Suprapubic skin (tissue), 4 donors: ENCODE results near the gene SCAP. TPM values are rescaled to one million over a fixed set of nuclear protein-coding genes. Genes with fewer than 3 reads are reported as not detected.

Experiments
- DNase-seq, 2 donors: peaks; one replicate each; pipeline ENCODE4 v3.0.0-alpha.2; 2019; ENCODE audit warnings: low spot score in 2 of 2
- H3K27ac ChIP-seq: fragments of 200-600 bp; sonication (generic); one replicate; pipeline ENCODE4 v1.5.1; 2019
- H3K27me3 ChIP-seq: fragments of 200-600 bp; sonication (generic); one replicate; pipeline ENCODE4 v1.5.1; 2019
- H3K36me3 ChIP-seq: fragments of 200-600 bp; sonication (generic); one replicate; pipeline ENCODE4 v1.5.1; 2019
- H3K4me1 ChIP-seq: fragments of 200-600 bp; sonication (generic); one replicate; pipeline ENCODE4 v1.5.1; 2019
- H3K4me3 ChIP-seq: fragments of 200-600 bp; sonication (generic); one replicate; pipeline ENCODE4 v1.5.1; 2019; ENCODE audit warnings: mild to moderate bottlenecking
- H3K9me3 ChIP-seq: fragments of 200-600 bp; sonication (generic); one replicate; pipeline ENCODE4 v1.5.1; 2019
- CTCF ChIP-seq, 2 donors: fragments of 200-600 bp in 1 of 2; fragments of 450-650 bp in 1 of 2; sonication (generic) in 1 of 2; IDR thresholded peaks; one replicate each; pipeline ENCODE4 v1.5.1; 2016 to 2019; ENCODE audit warnings: antibody characterized with exemption in 2 of 2, mild to moderate bottlenecking in 1 of 2, moderate library complexity in 1 of 2
- EP300 ChIP-seq: sonication (generic); formaldehyde crosslinking; IDR thresholded peaks from one replicate; pipeline ENCODE4 v1.6.1; 2017; ENCODE audit warnings: antibody characterized with exemption
- POLR2A ChIP-seq, 2 donors: fragments of 450-650 bp; IDR thresholded peaks; one replicate each; pipeline ENCODE4 v1.6.1; 2017; ENCODE audit warnings: antibody characterized with exemption in 2 of 2, mild to moderate bottlenecking in 2 of 2, moderate library complexity in 2 of 2
- POLR2AphosphoS5 ChIP-seq, 3 donors: sonication (generic); formaldehyde crosslinking; IDR thresholded peaks; one replicate each; pipeline ENCODE4 v1.6.1; 2017; ENCODE audit warnings: antibody characterized with exemption in 3 of 3
- WGBS: methylation state at CpG from one replicate; pipeline ENCODE4 v1.1.5; 2018; 5-methylcytosine and 5-hydroxymethylcytosine counted together
- total RNA-seq, 4 donors: library from RNA; depleted of rRNA; stranded (reverse); fragments of >200 nt; gene quantifications; one replicate each; pipeline ENCODE4 v1.1.0, GENCODE V29; 2016

The SCAP gene
- total RNA-seq, 4 donors from 2014 or later: 142 to 195 (median 151) TPM

GRCh38 chr3:47425959-47426358, 49.8 kb downstream of the SCAP start:
- peaks cover 71% of the 10 kb centered on the region for H3K36me3 ChIP-seq

GRCh38 chr3:47425383-47425778, 50.4 kb downstream of the SCAP start:
- Histone ChIP-seq H3K27me3 (no peaks in the 10 kb centered on the region), H3K36me3 (peaks cover 70% of the 10 kb centered on the region), H3K4me3 (no peak overlapping the region), H3K9me3 (no peaks in the 10 kb centered on the region), H3K4me1 (peaks cover 19% of the 10 kb centered on the region), H3K27ac (no peak overlapping the region)
- DNase-seq: no peak
- 96% methylated on average over 6 of the region's 11 CpGs for WGBS
- TF ChIP-seq POLR2A (IDR thresholded peaks at IDR 0.05): no peak
- no peak for TF ChIP-seq POLR2AphosphoS5 (IDR thresholded peaks at IDR 0.05)
- TF ChIP-seq EP300: no peak
- TF ChIP-seq CTCF (IDR thresholded peaks at IDR 0.05): no peak

More at GRCh38 chr3:47425959-47426358, 49.8 kb downstream of the SCAP start:
- TF ChIP-seq EP300 (no peak), CTCF (IDR thresholded peaks at IDR 0.05) (no peak), POLR2AphosphoS5 (IDR thresholded peaks at IDR 0.05) (no peak), POLR2A (IDR thresholded peaks at IDR 0.05) (no peak)
- Histone ChIP-seq H3K4me1 (peaks cover 17% of the 10 kb centered on the region), H3K4me3 (no peak overlapping the region), H3K9me3 (no peaks in the 10 kb centered on the region), H3K27ac (no peak overlapping the region), H3K27me3 (no peaks in the 10 kb centered on the region)
- DNase-seq: no peak
- 92% methylated on average over 9 of the region's 9 CpGs for WGBS

GRCh38 chr3:47424434-47425382, 51.0 kb downstream of the SCAP start:
- H3K36me3 ChIP-seq: peaks cover 72% of the 10 kb centered on the region
- H3K4me3 ChIP-seq: no peak overlapping the region
- H3K27me3 ChIP-seq: no peaks in the 10 kb centered on the region
- no peak overlapping the region for H3K27ac ChIP-seq
- no peak for DNase-seq
- WGBS: 92% methylated on average over 15 of the region's 15 CpGs
- H3K9me3 ChIP-seq: no peaks in the 10 kb centered on the region
- no peak for TF ChIP-seq POLR2AphosphoS5 (IDR thresholded peaks at IDR 0.05)
- no peak for TF ChIP-seq POLR2A (IDR thresholded peaks at IDR 0.05)
- TF ChIP-seq CTCF (IDR thresholded peaks at IDR 0.05): no peak
- no peak for TF ChIP-seq EP300
- peaks cover 17% of the 10 kb centered on the region for H3K4me1 ChIP-seq

GRCh38 chr3:47423548-47424145, 52.1 kb downstream of the SCAP start:
- peaks cover 82% of the 10 kb centered on the region for H3K36me3 ChIP-seq

GRCh38 chr3:47422743-47423142, 53.0 kb downstream of the SCAP start:
- WGBS: 83% methylated on average over 9 of the region's 9 CpGs
- TF ChIP-seq CTCF (IDR thresholded peaks at IDR 0.05) (no peak), EP300 (no peak), POLR2AphosphoS5 (IDR thresholded peaks at IDR 0.05) (no peak), POLR2A (IDR thresholded peaks at IDR 0.05) (no peak)
- DNase-seq: no peak
- Histone ChIP-seq H3K27me3 (no peaks in the 10 kb centered on the region), H3K4me1 (peaks cover 17% of the 10 kb centered on the region), H3K4me3 (no peak overlapping the region), H3K36me3 (peaks cover 83% of the 10 kb centered on the region), H3K27ac (no peak overlapping the region), H3K9me3 (no peaks in the 10 kb centered on the region)

More at GRCh38 chr3:47423548-47424145, 52.1 kb downstream of the SCAP start:
- TF ChIP-seq POLR2AphosphoS5 (IDR thresholded peaks at IDR 0.05) (no peak), EP300 (no peak)
- H3K27ac ChIP-seq: no peak overlapping the region
- H3K4me1 ChIP-seq: peaks cover 17% of the 10 kb centered on the region
- no peaks in the 10 kb centered on the region for H3K27me3 ChIP-seq
- DNase-seq: no peak
- WGBS: 98% methylated on average over 7 of the region's 8 CpGs
- H3K9me3 ChIP-seq: no peaks in the 10 kb centered on the region
- H3K4me3 ChIP-seq: no peak overlapping the region
